Activated CD8-positive, alpha-beta memory T cell treated with anti-CD3 and anti-CD28 coated beads, Interleukin-2, amount 10 ng/mL, durations not matched to agents 7 days and 5 days (primary cell): Measurements from ENCODE around the gene NELFE. TPM values are rescaled to one million over a fixed set of nuclear protein-coding genes. Genes with fewer than 3 reads are reported as not detected.
"Not testable (repeated sequence)": the region's sequence is repeated elsewhere in the genome, so short reads cannot be mapped to it uniquely, and the experiment has no call there.

Experiments
- ATAC-seq: fragments of 150-1000 bp; cut with Tn5 transposase; one replicate; pipeline ENCODE4 v1.10.0; 2021; ENCODE audit warnings: moderate library complexity
- CTCF ChIA-PET: fragments of 350-600 bp; sonication (Branson Sonifier 250); formaldehyde crosslinking; loops from one replicate; lab custom pipeline; 2021; ENCODE audit warnings: antibody characterized with exemption; lab: Charles Lee
- DNase-seq: peaks from one replicate; pipeline ENCODE4 v3.0.0-alpha.2; 2020
- H3K27ac Mint-ChIP-seq: one replicate; pipeline ENCODE4 v1.8.0; 2021; ENCODE audit warnings: mild to moderate bottlenecking, mixed read lengths
- H3K27me3 Mint-ChIP-seq: one replicate; pipeline ENCODE4 v1.8.0; 2021; ENCODE audit warnings: mixed read lengths
- H3K36me3 Mint-ChIP-seq: one replicate; pipeline ENCODE4 v1.8.0; 2021; ENCODE audit warnings: mild to moderate bottlenecking, mixed read lengths
- H3K4me1 Mint-ChIP-seq: one replicate; pipeline ENCODE4 v1.8.0; 2021; ENCODE audit warnings: mixed read lengths
- H3K4me3 Mint-ChIP-seq: one replicate; pipeline ENCODE4 v1.8.0; 2021; ENCODE audit warnings: mild to moderate bottlenecking, moderate library complexity, mixed read lengths
- H3K9me3 Mint-ChIP-seq: one replicate; pipeline ENCODE4 v1.8.0; 2022; ENCODE audit warnings: low read depth, mixed read lengths
- total RNA-seq, 2 experiments: library from RNA; stranded (reverse); gene quantifications; one replicate each; pipeline ENCODE4 v1.2.3, GENCODE V29; 2021

NELFE gene
- total RNA-seq, 2 experiments from 2014 or later: 75.7 to 79.7 TPM

DNA sequence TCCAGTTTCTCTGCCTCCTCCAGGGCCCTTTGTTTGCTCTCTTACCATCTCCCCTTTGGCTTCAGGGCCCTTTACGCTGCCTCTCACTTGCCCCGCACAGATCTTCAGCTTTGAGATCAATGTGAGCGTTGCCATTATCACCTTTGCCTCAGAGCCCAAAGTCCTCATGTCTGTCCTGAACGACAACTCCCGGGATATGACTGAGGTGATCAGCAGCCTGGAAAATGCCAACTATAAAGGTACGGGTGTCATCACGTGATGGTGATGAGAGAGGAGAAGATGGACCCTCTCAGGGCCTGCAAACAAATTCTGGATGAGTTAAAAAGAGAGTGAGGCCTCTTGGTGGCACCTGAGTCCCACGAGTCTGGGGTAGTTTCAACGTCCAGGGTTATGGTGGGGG lies 22.9 kb downstream of the NELFE start:
- Mint-ChIP-seq H3K27ac (no peak overlapping the region), H3K4me1 (no peaks in the 10 kb centered on the region), H3K9me3 (no peaks in the 10 kb centered on the region), H3K27me3 (peaks cover 10% of the 10 kb centered on the region), H3K36me3 (no peaks in the 10 kb centered on the region), H3K4me3 (no peak overlapping the region)
- DNase-seq: no peak
- ATAC-seq: no peak
- CTCF ChIA-PET: no interaction called here

DNA sequence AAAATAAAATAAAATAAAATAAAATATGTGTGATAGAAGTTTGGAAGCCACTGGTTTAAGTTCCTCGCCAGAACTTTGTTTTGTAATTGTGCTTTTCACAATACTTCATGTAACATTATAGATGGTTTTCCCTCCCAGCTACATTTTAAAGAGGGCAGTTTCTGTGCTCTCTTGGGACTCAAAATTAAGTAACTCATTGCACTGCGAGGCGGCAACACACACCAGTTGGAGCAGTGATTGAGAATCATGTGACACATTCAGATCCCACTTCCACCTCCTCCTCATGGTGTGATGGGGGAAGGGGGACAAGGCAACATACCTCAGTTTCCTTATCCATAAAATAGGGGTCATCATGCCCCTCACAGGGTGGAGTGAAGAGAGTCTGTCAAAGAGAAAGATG lies 23.8 kb downstream of the NELFE start:
- DNase-seq: no peak
- no peaks in the 10 kb centered on the region for H3K36me3 Mint-ChIP-seq
- CTCF ChIA-PET: no interaction called here
- peaks cover 4% of the 10 kb centered on the region for H3K27me3 Mint-ChIP-seq
- H3K4me1 Mint-ChIP-seq: no peaks in the 10 kb centered on the region
- no peak for ATAC-seq
- H3K4me3 Mint-ChIP-seq: no peak overlapping the region
- no peaks in the 10 kb centered on the region for H3K9me3 Mint-ChIP-seq
- no peak overlapping the region for H3K27ac Mint-ChIP-seq

DNA sequence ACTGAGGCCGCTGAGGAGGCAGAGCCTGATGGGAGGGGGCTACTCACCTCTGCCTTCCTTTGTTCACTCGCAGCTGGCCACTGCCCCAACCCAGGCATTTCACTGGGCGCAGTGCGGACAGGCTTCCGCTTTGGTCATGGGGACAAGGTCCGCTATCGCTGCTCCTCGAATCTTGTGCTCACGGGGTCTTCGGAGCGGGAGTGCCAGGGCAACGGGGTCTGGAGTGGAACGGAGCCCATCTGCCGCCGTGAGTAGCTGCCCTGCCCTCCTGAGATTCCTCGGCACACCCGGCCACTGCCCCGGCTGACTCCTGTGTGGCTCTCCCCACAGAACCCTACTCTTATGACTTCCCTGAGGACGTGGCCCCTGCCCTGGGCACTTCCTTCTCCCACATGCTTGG lies 25.2 kb downstream of the NELFE start:
- H3K27ac Mint-ChIP-seq: no peak overlapping the region
- no peak overlapping the region for H3K4me3 Mint-ChIP-seq

DNA sequence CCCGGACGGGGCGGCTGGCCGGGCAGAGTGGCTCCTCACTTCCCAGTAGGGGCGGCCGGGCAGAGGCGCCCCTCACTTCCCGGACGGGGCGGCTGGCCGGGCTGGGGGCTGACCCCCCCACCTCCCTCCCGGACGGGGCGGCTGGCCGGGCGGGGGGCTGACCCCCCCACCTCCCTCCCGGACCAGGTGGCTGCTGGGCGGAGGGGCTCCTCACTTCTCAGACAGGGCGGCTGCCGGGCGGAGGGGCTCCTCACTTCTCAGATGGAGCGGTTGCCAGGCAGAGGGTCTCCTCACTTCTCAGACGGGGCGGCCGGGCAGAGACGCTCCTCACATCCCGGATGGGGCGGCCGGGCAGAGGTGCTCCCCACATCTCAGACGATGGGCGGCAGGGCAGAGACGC lies 26.6 kb downstream of the NELFE start:
- H3K27ac Mint-ChIP-seq, H3K36me3 Mint-ChIP-seq, CTCF ChIA-PET: not testable (repeated sequence)

More for the DNA sequence above, 25.2 kb downstream of the NELFE start:
- no peak for ATAC-seq
- CTCF ChIA-PET: no interaction called here
- Mint-ChIP-seq H3K9me3 (no peaks in the 10 kb centered on the region), H3K36me3 (no peaks in the 10 kb centered on the region), H3K4me1 (no peaks in the 10 kb centered on the region), H3K27me3 (peaks cover 4% of the 10 kb centered on the region)
- DNase-seq: no peak

DNA sequence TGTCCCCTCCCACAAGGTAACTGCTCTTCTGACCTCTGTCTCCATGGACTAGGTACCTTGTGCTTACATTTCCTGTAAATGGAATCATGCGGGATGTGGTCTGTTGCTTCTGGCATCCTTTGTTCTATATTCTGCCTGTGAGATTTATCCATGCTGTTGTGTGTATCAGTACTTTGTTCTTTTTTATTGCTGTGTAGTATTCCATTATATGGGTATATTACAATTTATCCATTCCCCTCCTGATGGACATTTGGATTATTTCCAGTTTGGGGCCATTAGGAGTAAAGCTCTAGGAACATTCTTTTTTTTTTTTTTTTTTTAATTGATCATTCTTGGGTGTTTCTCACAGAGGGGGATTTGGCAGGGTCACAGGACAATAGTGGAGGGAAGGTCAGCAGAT lies 27.8 kb downstream of the NELFE start:
- no peaks in the 10 kb centered on the region for H3K4me1 Mint-ChIP-seq
- no peaks in the 10 kb centered on the region for H3K9me3 Mint-ChIP-seq
- H3K27me3 Mint-ChIP-seq: peaks cover 9% of the 10 kb centered on the region
- CTCF ChIA-PET: interaction anchor here (0.6 to 0.7 kb wide), 2 partner anchors 15 to 49 kb away, joined by 3 read pairs; partner anchors contain the start of gene CFB
- DNase-seq (no peak), ATAC-seq (no peak)
- H3K27ac Mint-ChIP-seq: no peak overlapping the region
- no peaks in the 10 kb centered on the region for H3K36me3 Mint-ChIP-seq
- H3K4me3 Mint-ChIP-seq: no peak overlapping the region

More for the DNA sequence above, 26.6 kb downstream of the NELFE start:
- not testable (repeated sequence) for ATAC-seq, H3K27me3 Mint-ChIP-seq, H3K4me1 Mint-ChIP-seq, DNase-seq, H3K9me3 Mint-ChIP-seq, H3K4me3 Mint-ChIP-seq

DNA sequence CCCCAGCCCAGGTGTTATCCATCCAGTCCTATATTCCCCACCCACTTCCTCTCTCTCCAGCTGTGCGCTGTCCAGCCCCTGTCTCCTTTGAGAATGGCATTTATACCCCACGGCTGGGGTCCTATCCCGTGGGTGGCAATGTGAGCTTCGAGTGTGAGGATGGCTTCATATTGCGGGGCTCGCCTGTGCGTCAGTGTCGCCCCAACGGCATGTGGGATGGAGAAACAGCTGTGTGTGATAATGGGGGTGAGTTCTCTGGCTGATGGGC lies 30.2 kb downstream of the NELFE start:
- CTCF ChIA-PET: no interaction called here
- H3K27ac Mint-ChIP-seq: no peak overlapping the region
- ATAC-seq: no peak
- no peak overlapping the region for H3K4me3 Mint-ChIP-seq
- no peaks in the 10 kb centered on the region for H3K36me3 Mint-ChIP-seq
- no peak for DNase-seq
- no peaks in the 10 kb centered on the region for H3K4me1 Mint-ChIP-seq
- H3K27me3 Mint-ChIP-seq: peaks cover 5% of the 10 kb centered on the region
- H3K9me3 Mint-ChIP-seq: no peaks in the 10 kb centered on the region

DNA sequence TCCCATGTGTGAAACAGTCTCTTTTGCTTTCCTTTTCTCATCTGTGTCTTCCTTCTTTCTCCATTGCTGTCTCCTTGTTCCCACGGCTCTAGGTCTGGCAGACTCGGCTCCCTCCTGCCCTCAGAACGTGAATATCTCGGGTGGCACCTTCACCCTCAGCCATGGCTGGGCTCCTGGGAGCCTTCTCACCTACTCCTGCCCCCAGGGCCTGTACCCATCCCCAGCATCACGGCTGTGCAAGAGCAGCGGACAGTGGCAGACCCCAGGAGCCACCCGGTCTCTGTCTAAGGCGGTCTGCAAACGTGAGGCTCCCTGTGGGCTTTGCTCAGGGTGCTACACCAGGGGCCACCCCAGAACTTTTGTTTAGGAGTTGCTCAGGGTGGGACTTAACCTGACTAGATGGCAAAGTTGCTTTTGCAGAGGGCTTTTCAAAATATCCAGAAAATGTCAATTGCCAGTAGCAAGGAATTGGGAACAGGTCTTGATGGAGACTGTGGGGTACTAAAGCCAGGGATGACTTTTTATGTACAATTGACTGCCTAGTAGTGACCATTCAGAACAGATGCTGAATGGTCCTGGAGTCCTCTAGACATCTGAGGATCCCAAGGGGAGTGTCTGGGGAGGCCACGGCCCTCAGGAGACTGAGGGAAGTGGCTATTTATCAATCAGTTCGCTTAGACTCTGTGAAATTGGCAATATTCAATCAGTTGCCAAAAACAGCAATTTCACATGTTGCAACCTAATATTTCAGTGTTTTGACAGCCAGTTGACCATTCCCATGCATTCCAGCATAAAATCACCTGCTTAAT lies 30.7 kb downstream of the NELFE start:
- no peaks in the 10 kb centered on the region for H3K36me3 Mint-ChIP-seq
- H3K4me1 Mint-ChIP-seq: no peaks in the 10 kb centered on the region
- no peak overlapping the region for H3K4me3 Mint-ChIP-seq
- H3K27ac Mint-ChIP-seq: no peak overlapping the region
- CTCF ChIA-PET: no interaction called here
- no peak for ATAC-seq
- H3K9me3 Mint-ChIP-seq: no peaks in the 10 kb centered on the region
- DNase-seq: no peak
- H3K27me3 Mint-ChIP-seq: peaks cover 5% of the 10 kb centered on the region

DNA sequence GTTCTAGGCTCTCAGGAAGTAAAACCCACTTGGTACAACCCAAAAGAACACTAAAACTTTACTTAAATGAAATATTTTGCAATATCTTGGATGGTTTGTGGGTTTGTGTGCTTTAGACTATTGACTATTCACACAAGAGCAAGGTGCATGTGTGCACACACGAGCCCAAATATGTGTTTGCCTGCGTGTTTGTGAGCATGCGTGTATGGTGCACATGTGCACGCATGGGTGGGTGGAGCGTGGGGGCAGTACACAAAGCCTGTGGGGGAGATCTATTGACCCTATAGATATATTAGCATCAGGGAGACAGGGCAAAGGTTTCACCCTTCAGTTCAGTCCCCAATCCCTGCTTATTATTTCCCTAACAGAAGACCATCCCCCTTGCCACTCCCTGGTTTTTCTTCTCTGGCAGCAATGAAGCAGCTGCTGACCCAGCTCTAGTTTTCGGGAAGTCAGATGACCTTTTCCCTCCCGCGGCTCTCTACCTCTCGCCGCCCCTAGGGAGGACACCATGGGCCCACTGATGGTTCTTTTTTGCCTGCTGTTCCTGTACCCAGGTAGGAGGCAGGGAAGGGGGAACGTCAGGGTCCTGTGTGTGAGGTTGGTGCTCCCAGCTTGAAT lies 31.4 kb downstream of the NELFE start, which contains the start of gene C2:
C2 (plus strand) TSS at position 476 of the 621 bp plus-strand sequence; CDS start at position 512, 36 bp downstream.
- CTCF ChIA-PET: no interaction called here
- Mint-ChIP-seq H3K27ac (no peak within 1 kb of the TSS), H3K9me3 (no peaks in the 10 kb centered on the region), H3K4me1 (no peaks in the 10 kb centered on the region), H3K36me3 (no peaks in the 10 kb centered on the region), H3K4me3 (no peak within 1 kb of the TSS), H3K27me3 (peaks cover 5% of the 10 kb centered on the region)
- ATAC-seq: no peak
- no peak for DNase-seq

DNA sequence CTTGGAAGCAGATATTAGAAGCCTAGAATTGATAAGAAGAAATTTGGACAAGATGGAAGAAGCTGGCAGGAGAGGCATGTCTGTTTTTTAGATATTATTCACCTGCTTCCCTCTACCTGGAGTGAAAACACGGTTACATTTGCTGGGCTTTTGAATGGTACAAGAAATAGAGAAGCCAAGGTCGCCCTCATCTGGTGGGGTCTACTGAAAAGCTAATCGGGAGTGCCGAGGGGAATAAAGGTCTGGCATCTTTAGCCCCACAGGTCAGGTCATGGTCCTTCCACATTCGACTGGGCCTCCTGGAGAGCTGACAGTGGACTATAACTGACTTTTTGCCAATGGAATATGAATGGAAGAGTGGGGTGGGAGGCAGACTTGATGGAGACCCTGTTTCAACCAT lies 35.8 kb downstream of the NELFE start:
- DNase-seq (no peak), ATAC-seq (no peak)
- Mint-ChIP-seq H3K4me3 (no peak overlapping the region), H3K27me3 (peaks cover 5% of the 10 kb centered on the region), H3K27ac (no peak overlapping the region), H3K9me3 (no peaks in the 10 kb centered on the region), H3K36me3 (no peaks in the 10 kb centered on the region), H3K4me1 (no peaks in the 10 kb centered on the region)
- CTCF ChIA-PET: interaction anchor here (0.6 to 1.8 kb wide), 9 partner anchors 14 to 270 kb away, joined by 3 to 4 read pairs (median 3); no protein-coding TSS in a partner anchor

DNA sequence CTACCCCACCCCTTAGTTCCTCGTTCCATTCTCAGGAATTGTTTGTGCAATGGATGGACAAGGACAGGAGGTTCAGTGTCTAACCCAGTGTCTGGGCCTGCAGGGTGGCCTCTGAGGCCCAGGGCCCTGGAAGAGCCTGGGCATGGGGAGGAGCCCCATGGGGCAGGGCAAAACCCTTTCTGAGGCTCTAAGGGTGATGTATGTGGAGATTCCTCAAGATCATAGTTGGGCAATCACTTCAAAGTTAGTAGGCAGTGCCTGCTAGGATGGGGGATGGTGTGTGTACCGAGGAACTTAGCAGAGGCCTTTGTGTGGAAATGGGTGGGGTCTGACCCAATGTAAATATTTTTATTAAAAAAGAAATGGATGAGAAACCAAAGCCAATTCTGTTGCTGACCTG lies 38.0 kb downstream of the NELFE start:
- Mint-ChIP-seq H3K4me1 (no peaks in the 10 kb centered on the region), H3K27me3 (no peaks in the 10 kb centered on the region), H3K27ac (no peak overlapping the region), H3K9me3 (no peaks in the 10 kb centered on the region), H3K4me3 (no peak overlapping the region), H3K36me3 (no peaks in the 10 kb centered on the region)
- DNase-seq (no peak), ATAC-seq (no peak)
- CTCF ChIA-PET: interaction anchor here (0.9 kb wide), 1 partner anchor 130 kb away, joined by 3 read pairs; no protein-coding TSS in a partner anchor

DNA sequence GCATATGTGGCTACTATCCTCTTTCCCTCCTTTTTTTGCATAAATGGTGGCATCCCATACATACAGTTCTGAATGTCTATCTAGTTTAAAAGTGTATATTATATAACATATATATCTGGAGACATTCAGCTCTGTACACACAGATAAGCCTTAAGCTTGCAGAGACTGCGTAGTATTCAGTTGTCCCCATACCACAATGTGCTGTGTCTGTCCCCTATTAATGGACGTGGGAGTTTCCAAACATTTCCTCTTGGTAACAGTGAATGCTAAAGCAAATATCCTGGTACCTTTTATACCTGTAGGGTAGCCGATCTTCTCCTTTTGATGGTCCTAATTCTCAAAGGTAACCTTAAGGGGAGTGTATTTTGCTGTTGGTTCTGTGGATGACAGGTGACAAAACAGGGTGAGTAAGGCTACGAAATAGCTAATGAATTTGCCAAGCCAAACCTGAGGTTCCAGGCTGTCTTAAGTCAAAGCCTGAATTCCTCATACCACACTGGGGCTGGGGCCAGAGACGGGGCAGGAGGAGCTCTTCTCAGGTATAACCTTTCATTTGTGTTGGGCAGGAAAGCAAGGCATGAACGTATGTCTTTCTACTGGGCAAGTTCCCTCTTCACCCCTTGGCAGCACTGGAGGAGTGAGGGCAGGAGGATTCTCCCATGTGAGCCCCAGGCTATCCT lies 39.0 kb downstream of the NELFE start:
- Mint-ChIP-seq H3K36me3 (no peaks in the 10 kb centered on the region), H3K27ac (no peak overlapping the region), H3K27me3 (no peaks in the 10 kb centered on the region), H3K9me3 (no peaks in the 10 kb centered on the region), H3K4me1 (no peaks in the 10 kb centered on the region), H3K4me3 (no peak overlapping the region)
- CTCF ChIA-PET: interaction anchor here (1.6 kb wide), 1 partner anchor 32 kb away, joined by 6 read pairs; no protein-coding TSS in a partner anchor
- DNase-seq: no peak
- ATAC-seq: no peak

DNA sequence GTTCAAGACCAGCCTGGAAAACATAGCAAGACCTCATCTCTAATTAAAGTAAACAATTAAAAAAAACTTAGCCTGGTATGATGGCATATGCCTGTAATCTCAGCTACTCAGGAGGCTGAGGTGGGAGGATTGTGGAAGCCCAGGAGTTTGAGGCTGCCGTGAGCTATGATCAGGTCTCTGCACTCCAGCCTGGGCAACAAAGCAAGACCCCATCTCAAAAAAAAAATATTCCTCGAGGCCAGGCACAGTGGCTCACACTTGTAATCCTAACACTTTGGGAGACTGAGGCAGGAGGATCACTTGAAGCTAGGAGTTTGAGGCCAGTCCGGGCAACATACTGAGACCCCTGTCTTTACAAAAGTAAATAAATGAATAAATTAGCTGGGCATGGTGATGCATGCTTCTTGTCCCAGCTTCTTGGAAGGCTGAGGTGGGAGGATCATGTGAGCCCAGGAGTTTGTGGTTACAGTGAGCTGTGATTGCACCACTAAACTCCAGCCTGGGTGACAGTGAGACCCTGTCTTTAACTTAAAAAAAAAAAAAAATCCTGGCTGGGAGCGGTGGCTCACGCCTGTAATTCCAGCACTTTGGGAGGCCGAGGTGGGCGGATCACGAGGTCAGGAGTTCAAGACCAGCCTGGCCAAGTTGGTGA lies 40.6 kb downstream of the NELFE start:
- ATAC-seq (no peak), DNase-seq (no peak)
- Mint-ChIP-seq H3K4me3 (no peak overlapping the region), H3K27me3 (no peaks in the 10 kb centered on the region), H3K9me3 (no peaks in the 10 kb centered on the region), H3K27ac (no peak overlapping the region), H3K4me1 (no peaks in the 10 kb centered on the region), H3K36me3 (no peaks in the 10 kb centered on the region)
- CTCF ChIA-PET: interaction anchor here (0.7 to 1.7 kb wide), 5 partner anchors 8 to 34 kb away, joined by 3 to 6 read pairs (median 3); partner anchors contain the start of gene EHMT2

DNA sequence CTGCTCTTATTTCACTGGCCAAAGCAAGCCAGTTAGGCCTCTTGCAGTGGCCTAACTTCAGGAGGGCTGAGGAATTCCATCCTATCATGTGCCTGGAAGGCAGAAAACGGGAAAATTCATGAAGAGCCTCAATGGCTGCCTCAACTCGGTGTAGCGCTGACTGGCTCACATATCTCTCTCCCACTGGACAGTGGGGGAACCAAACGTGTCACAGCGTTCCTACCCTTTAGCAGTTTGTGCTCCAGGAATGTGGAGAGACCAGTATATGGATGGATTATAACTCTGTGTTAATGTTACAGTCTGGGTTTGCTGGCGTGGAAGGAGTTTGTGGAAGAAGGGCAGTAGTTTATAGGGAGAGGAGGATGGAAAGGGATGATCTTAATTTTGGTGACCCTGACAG lies 43.0 kb downstream of the NELFE start:
- Mint-ChIP-seq H3K4me3 (no peak overlapping the region), H3K27me3 (no peaks in the 10 kb centered on the region), H3K27ac (no peak overlapping the region), H3K4me1 (peaks cover 9% of the 10 kb centered on the region), H3K36me3 (no peaks in the 10 kb centered on the region), H3K9me3 (no peaks in the 10 kb centered on the region)
- DNase-seq (no peak), ATAC-seq (no peak)
- CTCF ChIA-PET: no interaction called here
